CD14-positive monocyte (primary cell): Measurements from ENCODE around the gene SLC25A21. TPM values are rescaled to one million over a fixed set of nuclear protein-coding genes. Genes with fewer than 3 reads are reported as not detected.

ENCODE experiments used
- DNase-seq, 3 donors: peaks; one replicate each; pipeline ENCODE4 v3.0.0-alpha.2; 2011 to 2022
- H2AFZ ChIP-seq: 2 replicates; pipeline ENCODE4 v1.6.0; 2012; ENCODE audit warnings: mild to moderate bottlenecking, low read depth, low read length, inconsistent platforms; ENCODE audit not compliant: insufficient read depth, poor library complexity, severe bottlenecking
- H3K27ac ChIP-seq, 2 donors: 1 replicate in 1 of 2; 2 replicates in 1 of 2; pipeline ENCODE4 v1.5.1; 2012 to 2013; ENCODE audit warnings: low read length in 2 of 2, control low read depth in 1 of 2, inconsistent platforms in 1 of 2, low read depth in 1 of 2, mild to moderate bottlenecking in 1 of 2
- H3K27me3 ChIP-seq, 2 donors: one replicate each; pipeline versions ENCODE4 v1.6.0 to v1.6.1; 2011 to 2013; ENCODE audit warnings: low read length in 2 of 2; ENCODE audit not compliant: control insufficient read depth in 2 of 2, insufficient read depth in 2 of 2
- H3K36me3 ChIP-seq, 2 donors: replicated peaks in 1 of 2; 1 replicate in 1 of 2; 2 replicates in 1 of 2; pipeline versions ENCODE4 v1.5.1 to v1.6.1; 2012 to 2013; ENCODE audit warnings: low read length in 2 of 2, control low read depth in 1 of 2, inconsistent platforms in 1 of 2, mild to moderate bottlenecking in 1 of 2; ENCODE audit not compliant: insufficient read depth in 2 of 2, control insufficient read depth in 1 of 2
- H3K4me1 ChIP-seq, 2 donors: 1 replicate in 1 of 2; 2 replicates in 1 of 2; pipeline versions ENCODE4 v1.5.1 to v1.6.1; 2012 to 2013; ENCODE audit warnings: low read length in 2 of 2, control low read depth in 1 of 2, inconsistent platforms in 1 of 2, mild to moderate bottlenecking in 1 of 2, moderate library complexity in 1 of 2; ENCODE audit not compliant: insufficient read depth in 2 of 2, control insufficient read depth in 1 of 2
- H3K4me2 ChIP-seq: replicated peaks from 2 replicates; pipeline ENCODE3; 2012; ENCODE audit warnings: low read length, moderate library complexity, mild to moderate bottlenecking; ENCODE audit not compliant: poor library complexity, severe bottlenecking; ENCODE audit errors: extremely low read depth
- H3K4me3 ChIP-seq, 3 experiments: fragments of 200-600 bp in 1 of 3; sonication (generic) in 1 of 3; replicated peaks in 1 of 3; 1 replicate in 2 of 3; 2 replicates in 1 of 3; pipeline ENCODE4 v1.5.1; 2011 to 2013; ENCODE audit warnings: low read length in 3 of 3, mild to moderate bottlenecking in 3 of 3, control low read depth in 2 of 3, low read depth in 2 of 3, inconsistent platforms in 1 of 3, moderate library complexity in 1 of 3
- H3K79me2 ChIP-seq: 2 replicates; pipeline ENCODE4 v1.6.0; 2012; ENCODE audit warnings: mild to moderate bottlenecking, control low read depth, inconsistent platforms, low read length, moderate library complexity; ENCODE audit not compliant: insufficient read depth
- H3K9ac ChIP-seq: 2 replicates; pipeline ENCODE4 v1.6.0; 2017; ENCODE audit warnings: low read length, mild to moderate bottlenecking; ENCODE audit not compliant: insufficient read depth, poor library complexity, severe bottlenecking
- H3K9me3 ChIP-seq, 2 donors: replicated peaks in 1 of 2; 1 replicate in 1 of 2; 2 replicates in 1 of 2; pipeline versions ENCODE4 v1.5.1 to v1.6.1; 2012 to 2013; ENCODE audit warnings: low read length in 2 of 2, control low read depth in 1 of 2; ENCODE audit not compliant: control insufficient read depth in 1 of 2, insufficient read depth in 1 of 2
- H4K20me1 ChIP-seq: 2 replicates; pipeline ENCODE4 v1.6.0; 2012; ENCODE audit warnings: mild to moderate bottlenecking, low read length, control low read depth, moderate library complexity; ENCODE audit not compliant: insufficient read depth
- H3K27ac Mint-ChIP-seq, 7 donors: one replicate each; pipeline ENCODE4 v1.8.0; 2020; ENCODE audit warnings: mild to moderate bottlenecking in 7 of 7, mixed read lengths in 7 of 7, moderate library complexity in 6 of 7, inconsistent platforms in 2 of 7
- H3K27me3 Mint-ChIP-seq, 3 donors: one replicate each; pipeline ENCODE4 v1.8.0; 2021 to 2022; ENCODE audit warnings: low read depth in 3 of 3, mild to moderate bottlenecking in 3 of 3, mixed read lengths in 3 of 3, moderate library complexity in 3 of 3, inconsistent platforms in 1 of 3
- H3K36me3 Mint-ChIP-seq, 2 donors: one replicate each; pipeline ENCODE4 v1.8.0; 2020; ENCODE audit warnings: mixed read lengths in 2 of 2, inconsistent platforms in 1 of 2, mild to moderate bottlenecking in 1 of 2
- H3K4me1 Mint-ChIP-seq: one replicate; pipeline ENCODE4 v1.8.0; 2020; ENCODE audit warnings: mild to moderate bottlenecking, mixed read lengths
- H3K4me3 Mint-ChIP-seq, 2 donors: one replicate each; pipeline ENCODE4 v1.8.0; 2020; ENCODE audit warnings: mild to moderate bottlenecking in 2 of 2, mixed read lengths in 2 of 2, moderate library complexity in 1 of 2
- H3K9me3 Mint-ChIP-seq, 7 donors: one replicate each; pipeline ENCODE4 v1.8.0; 2020 to 2022; ENCODE audit warnings: mixed read lengths in 7 of 7, mild to moderate bottlenecking in 6 of 7, moderate library complexity in 6 of 7, inconsistent platforms in 2 of 7
- WGBS: methylation state at CpG from one replicate; pipeline ENCODE4 v1.1.5; 2013; ENCODE audit warnings: missing lambda C conversion rate; ENCODE audit not compliant: insufficient coverage; 5-methylcytosine and 5-hydroxymethylcytosine counted together
- intact Hi-C, 2 donors: fragments of 100-400 bp; cut with micrococcal nuclease; formaldehyde crosslinking; loops; one replicate each; pipeline versions ENCODE4 v1.15.0 to v1.15.1; 2023
- polyA plus RNA-seq, 3 donors: library from polyadenylated mRNA; depleted of rRNA in 1 of 3; unstranded in 2 of 3; stranded (reverse) in 1 of 3; fragments of 300-500 nt in 2 of 3; fragments of >200 nt in 1 of 3; fragmentation: Illumina TruSeq in 2 of 3; gene quantifications; 1 replicate in 2 of 3; 2 replicates in 1 of 3; pipeline ENCODE4 v1.2.3, GENCODE V29; 2012 to 2021
- TF ChIP-seq, protein P1 (sequence below): fragments of 200-600 bp; IDR thresholded peaks from one replicate; pipeline ENCODE4 v1.8.0; 2022; ENCODE audit warnings: antibody characterized with exemption, mild to moderate bottlenecking

The SLC25A21 gene
- polyA plus RNA-seq, 3 donors, result not detected

DNA sequence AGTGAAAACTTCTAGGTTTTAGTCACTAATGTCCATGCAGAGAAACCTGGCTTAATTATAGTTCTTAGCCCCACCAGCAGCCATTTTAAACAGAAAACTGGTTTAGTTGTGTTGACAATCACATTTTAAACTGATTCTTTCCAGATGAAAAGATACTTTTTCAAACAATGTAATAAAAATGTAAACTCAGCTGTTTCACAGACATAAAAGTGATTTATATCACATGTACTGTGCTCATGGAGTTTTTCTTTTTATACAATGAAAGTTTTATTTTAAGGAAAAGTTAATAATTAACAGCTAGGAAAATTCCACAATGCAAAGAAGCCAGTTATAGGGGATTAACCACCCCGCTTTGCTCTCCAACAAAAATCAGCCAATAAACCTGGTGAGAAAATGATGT is 381.0 kb downstream of the SLC25A21 start:
- no peaks in the 10 kb centered on the region for H3K9me3 ChIP-seq
- DNase-seq, result no peak
- TF ChIP-seq, protein P1, sequence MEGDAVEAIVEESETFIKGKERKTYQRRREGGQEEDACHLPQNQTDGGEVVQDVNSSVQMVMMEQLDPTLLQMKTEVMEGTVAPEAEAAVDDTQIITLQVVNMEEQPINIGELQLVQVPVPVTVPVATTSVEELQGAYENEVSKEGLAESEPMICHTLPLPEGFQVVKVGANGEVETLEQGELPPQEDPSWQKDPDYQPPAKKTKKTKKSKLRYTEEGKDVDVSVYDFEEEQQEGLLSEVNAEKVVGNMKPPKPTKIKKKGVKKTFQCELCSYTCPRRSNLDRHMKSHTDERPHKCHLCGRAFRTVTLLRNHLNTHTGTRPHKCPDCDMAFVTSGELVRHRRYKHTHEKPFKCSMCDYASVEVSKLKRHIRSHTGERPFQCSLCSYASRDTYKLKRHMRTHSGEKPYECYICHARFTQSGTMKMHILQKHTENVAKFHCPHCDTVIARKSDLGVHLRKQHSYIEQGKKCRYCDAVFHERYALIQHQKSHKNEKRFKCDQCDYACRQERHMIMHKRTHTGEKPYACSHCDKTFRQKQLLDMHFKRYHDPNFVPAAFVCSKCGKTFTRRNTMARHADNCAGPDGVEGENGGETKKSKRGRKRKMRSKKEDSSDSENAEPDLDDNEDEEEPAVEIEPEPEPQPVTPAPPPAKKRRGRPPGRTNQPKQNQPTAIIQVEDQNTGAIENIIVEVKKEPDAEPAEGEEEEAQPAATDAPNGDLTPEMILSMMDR, result no peak
- intact Hi-C loops, result no loop called here
- Mint-ChIP-seq H3K27ac (no peak overlapping the region), H3K4me1 (no peaks in the 10 kb centered on the region), H3K27me3 (peaks cover 0 to 4% (median 1%) of the 10 kb centered on the region in 3 donors), H3K9me3 (peaks cover 0 to 3% (median 0%) of the 10 kb centered on the region in 7 donors), H3K4me3 (no peak overlapping the region), H3K36me3 (no peaks in the 10 kb centered on the region)
- H3K36me3 ChIP-seq, result no peaks in the 10 kb centered on the region
- H3K9ac ChIP-seq, result no peak overlapping the region
- no peaks in the 10 kb centered on the region for H4K20me1 ChIP-seq
- no peak overlapping the region for H3K4me2 ChIP-seq
- no peak overlapping the region for H3K4me3 ChIP-seq
- H2AFZ ChIP-seq, result no peak overlapping the region
- no CpG with 5 or more reads among the region's 1 CpG for WGBS
- no peaks in the 10 kb centered on the region for H3K4me1 ChIP-seq
- no peaks in the 10 kb centered on the region for H3K79me2 ChIP-seq
- no peaks in the 10 kb centered on the region for H3K27me3 ChIP-seq
- H3K27ac ChIP-seq, result no peak overlapping the region

- H3K4me3 ChIP-seq, result no peak overlapping the region
- H3K79me2 ChIP-seq, result no peaks in the 10 kb centered on the region
- no peak overlapping the region for H2AFZ ChIP-seq
- TF ChIP-seq, protein P1, result no peak
- H3K9me3 ChIP-seq, result no peaks in the 10 kb centered on the region
- no peak overlapping the region for H3K27ac ChIP-seq
- H3K9ac ChIP-seq, result no peak overlapping the region
- no peaks in the 10 kb centered on the region for H3K36me3 ChIP-seq
- intact Hi-C loops, result no loop called here
- H3K4me3 Mint-ChIP-seq, result no peak overlapping the region
- no peaks in the 10 kb centered on the region for H3K4me1 Mint-ChIP-seq
- H4K20me1 ChIP-seq, result no peaks in the 10 kb centered on the region
- no peak for DNase-seq
- no CpG with 5 or more reads among the region's 1 CpG for WGBS
- no peak overlapping the region for H3K27ac Mint-ChIP-seq
- H3K27me3 Mint-ChIP-seq, result no peaks in the 10 kb centered on the region
- H3K4me2 ChIP-seq, result no peak overlapping the region
- H3K36me3 Mint-ChIP-seq, result no peaks in the 10 kb centered on the region
- H3K9me3 Mint-ChIP-seq, result peaks cover 0 to 5% (median 0%) of the 10 kb centered on the region in 7 donors
- no peaks in the 10 kb centered on the region for H3K27me3 ChIP-seq
- no peaks in the 10 kb centered on the region for H3K4me1 ChIP-seq
These were observed 386.9 kb downstream of the SLC25A21 start for GRCh38 chr14:36785511-36785910.
